Endothelial cell (in vitro differentiated cells): ENCODE data around the gene NELL1. TPM values are rescaled to one million over a fixed set of nuclear protein-coding genes. Genes with fewer than 3 reads are reported as not detected.

Experiments used
- DNase-seq: peaks from one replicate; pipeline ENCODE4 v3.0.0; 2021; ENCODE audit warnings: low spot score
- H3K27ac Mint-ChIP-seq: one replicate; pipeline ENCODE4 v1.8.0; 2021; ENCODE audit warnings: mixed read lengths, inconsistent platforms; ENCODE audit not compliant: unreplicated experiment
- H3K27me3 Mint-ChIP-seq: one replicate; pipeline ENCODE4 v1.8.0; 2021; ENCODE audit warnings: mild to moderate bottlenecking, moderate library complexity, mixed read lengths, inconsistent platforms; ENCODE audit not compliant: unreplicated experiment
- H3K36me3 Mint-ChIP-seq: one replicate; pipeline ENCODE4 v1.8.0; 2021; ENCODE audit warnings: mild to moderate bottlenecking, low read depth, mixed read lengths, inconsistent platforms; ENCODE audit not compliant: unreplicated experiment
- H3K4me1 Mint-ChIP-seq: one replicate; pipeline ENCODE4 v1.8.0; 2021; ENCODE audit warnings: mild to moderate bottlenecking, mixed read lengths, inconsistent platforms; ENCODE audit not compliant: unreplicated experiment
- H3K4me3 Mint-ChIP-seq: one replicate; pipeline ENCODE4 v1.8.0; 2021; ENCODE audit warnings: mild to moderate bottlenecking, mixed read lengths, inconsistent platforms; ENCODE audit not compliant: unreplicated experiment
- H3K9me3 Mint-ChIP-seq: one replicate; pipeline ENCODE4 v1.8.0; 2021; ENCODE audit warnings: mixed read lengths, inconsistent platforms; ENCODE audit not compliant: unreplicated experiment
- CTCF ChIP-seq: fragments of 200-600 bp; sonication (generic); IDR thresholded peaks from one replicate; pipeline ENCODE4 v1.5.0; 2021; ENCODE audit warnings: antibody characterized with exemption; ENCODE audit not compliant: unreplicated experiment
- total RNA-seq: library from RNA; stranded (reverse); fragmentation: NEBNext Ultra II Directional; extraction: Animal tissue kit (Norgen Biotek cat#: 25700); gene quantifications from one replicate; pipeline ENCODE4 v1.2.1, GENCODE V29; 2021; ENCODE audit not compliant: unreplicated experiment

NELL1 gene
- total RNA-seq, 1 donor from 2014 or later: 0.26 TPM

GRCh38 chr11:21225860-21226259, 556.5 kb downstream of the NELL1 start:
- H3K9me3 Mint-ChIP-seq: no peaks in the 10 kb centered on the region
- H3K27ac Mint-ChIP-seq: no peak overlapping the region
- peaks cover 3% of the 10 kb centered on the region for H3K27me3 Mint-ChIP-seq
- DNase-seq: no peak
- H3K4me3 Mint-ChIP-seq: no peak overlapping the region
- H3K4me1 Mint-ChIP-seq: no peaks in the 10 kb centered on the region
- no peaks in the 10 kb centered on the region for H3K36me3 Mint-ChIP-seq
- TF ChIP-seq CTCF: no peak

GRCh38 chr11:21229224-21229623, 559.8 kb downstream of the NELL1 start:
- Mint-ChIP-seq H3K27me3 (peaks cover 1% of the 10 kb centered on the region), H3K9me3 (no peaks in the 10 kb centered on the region), H3K4me3 (no peak overlapping the region), H3K27ac (no peak overlapping the region), H3K4me1 (peaks cover 4% of the 10 kb centered on the region), H3K36me3 (no peaks in the 10 kb centered on the region)
- no peak for TF ChIP-seq CTCF
- no peak for DNase-seq

GRCh38 chr11:21250196-21250595, 580.8 kb downstream of the NELL1 start:
- DNase-seq: no peak
- TF ChIP-seq CTCF: no peak
- Mint-ChIP-seq H3K4me1 (peaks cover 5% of the 10 kb centered on the region), H3K4me3 (no peak overlapping the region), H3K36me3 (no peaks in the 10 kb centered on the region), H3K9me3 (no peaks in the 10 kb centered on the region), H3K27ac (no peak overlapping the region), H3K27me3 (no peaks in the 10 kb centered on the region)

- DNase-seq: no peak
- H3K4me1 Mint-ChIP-seq: peaks cover 5% of the 10 kb centered on the region
- H3K36me3 Mint-ChIP-seq: no peaks in the 10 kb centered on the region
- H3K27me3 Mint-ChIP-seq: no peaks in the 10 kb centered on the region
- no peak for TF ChIP-seq CTCF
- H3K27ac Mint-ChIP-seq: no peak overlapping the region
- H3K9me3 Mint-ChIP-seq: no peaks in the 10 kb centered on the region
- H3K4me3 Mint-ChIP-seq: no peak overlapping the region
These were observed 584.7 kb downstream of the NELL1 start for GRCh38 chr11:21254055-21254454.

- TF ChIP-seq CTCF: no peak
- no peaks in the 10 kb centered on the region for H3K36me3 Mint-ChIP-seq
- no peak for DNase-seq
- H3K4me1 Mint-ChIP-seq: peaks cover 5% of the 10 kb centered on the region
- no peaks in the 10 kb centered on the region for H3K27me3 Mint-ChIP-seq
- no peak overlapping the region for H3K27ac Mint-ChIP-seq
- no peaks in the 10 kb centered on the region for H3K9me3 Mint-ChIP-seq
- H3K4me3 Mint-ChIP-seq: no peak overlapping the region
These were observed 585.4 kb downstream of the NELL1 start for GRCh38 chr11:21254790-21255189.
